ENCODE measurements around the gene IYD. TPM values are rescaled to one million over a fixed set of nuclear protein-coding genes. Genes with fewer than 3 reads are reported as not detected.

IYD gene
- total and polyA plus RNA-seq, 9 of the 15 experiments (the other 6 are each of a cell fraction or from before 2014, with no cell fraction given) = not detected

GRCh38 chr6:150444308-150444707, 75.5 kb downstream of the IYD start:
- DNase-seq (ENCODE audit: extremely low read depth in 1 of 4, low spot score in 3 of 4) (no peak), ATAC-seq (no peak), FAIRE-seq (no peak)
- intact Hi-C loops (cut with micrococcal nuclease) = no loop called here
- H3K4me2 ChIP-seq (ENCODE audit: insufficient read depth, low read length) = no peak overlapping the region
- H3K27ac ChIP-seq (ENCODE audit: extremely low read depth, low read depth, low read length) = no peak overlapping the region
- TF ChIP-seq ZKSCAN8 (CRISPR knock-in tag; IDR thresholded peaks at IDR 0.05) (no peak), RAD21 (CRISPR knock-in tag; conservative IDR thresholded peaks at IDR 0.05 in 1 of 2, IDR thresholded peaks at IDR 0.05 in 1 of 2) (no peak), SMAD4 (CRISPR knock-in tag; conservative IDR thresholded peaks at IDR 0.05) (no peak), SMARCC2 (IDR thresholded peaks at IDR 0.05; ENCODE audit: low read depth) (no peak)
- H2AFZ ChIP-seq (ENCODE audit: low read depth, low read length) = no peak overlapping the region
- in situ Hi-C loops (cut with MboI) = no loop called here
- H3K9me3 ChIP-seq (replicated peaks; ENCODE audit: control insufficient read depth, insufficient read depth, low read depth, low read length) = no peaks in the 10 kb centered on the region
- H3K9me1 ChIP-seq (ENCODE audit: control insufficient read depth, insufficient read depth, low read length) = no peaks in the 10 kb centered on the region
- ChIA-PET POLR2A (interaction anchor here (0.5 kb wide), 1 partner anchor 10 kb away, joined by 3 read pairs; no protein-coding TSS in a partner anchor), CTCF (ENCODE audit: low intra/inter-chr PET ratio) (no interaction called here)
- WGBS (ENCODE audit: insufficient coverage, low coverage, missing lambda C conversion rate) = 0% methylated on average over 6 of the region's 6 CpGs
- H3K36me3 ChIP-seq (ENCODE audit: control insufficient read depth, insufficient read depth, low read length) = no peaks in the 10 kb centered on the region
- no peaks in the 10 kb centered on the region for H3K79me2 ChIP-seq (ENCODE audit: control insufficient read depth, insufficient read depth, low read length)
- BruUV-seq (replicated peaks) = no TSS peak
- H3K27me3 ChIP-seq (ENCODE audit: control insufficient read depth in 2 of 2, insufficient read depth in 2 of 2, low read length in 2 of 2) = peaks cover 0 to 4% of the 10 kb centered on the region in 2 experiments; a peak in 1 of 5 replicates
- no peak overlapping the region for H3K4me3 ChIP-seq
- H4K20me1 ChIP-seq (replicated peaks; ENCODE audit: control insufficient read depth, insufficient read depth, low read length) = no peaks in the 10 kb centered on the region
- no peaks in the 10 kb centered on the region for H3K4me1 ChIP-seq (replicated peaks in 1 of 2; ENCODE audit: control insufficient read depth in 2 of 2, insufficient read depth in 2 of 2, low read length in 2 of 2)
- no peak overlapping the region for H3K9ac ChIP-seq (ENCODE audit: insufficient read depth in 1 of 2, low read depth in 2 of 2, low read length in 2 of 2)

GRCh38 chr6:150445486-150445885, 76.7 kb downstream of the IYD start:
- Histone ChIP-seq H3K79me2 (ENCODE audit: control insufficient read depth, insufficient read depth, low read length) (no peaks in the 10 kb centered on the region), H3K9me1 (ENCODE audit: control insufficient read depth, insufficient read depth, low read length) (no peaks in the 10 kb centered on the region), H2AFZ (ENCODE audit: low read depth, low read length) (no peak overlapping the region), H3K36me3 (ENCODE audit: control insufficient read depth, insufficient read depth, low read length) (no peaks in the 10 kb centered on the region), H3K4me2 (ENCODE audit: insufficient read depth, low read length) (no peak overlapping the region), H3K27me3 (ENCODE audit: control insufficient read depth in 2 of 2, insufficient read depth in 2 of 2, low read length in 2 of 2) (peaks cover 0 to 4% of the 10 kb centered on the region in 2 experiments; a peak in 1 of 5 replicates), H3K27ac (ENCODE audit: extremely low read depth, low read depth, low read length) (no peak overlapping the region), H4K20me1 (replicated peaks; ENCODE audit: control insufficient read depth, insufficient read depth, low read length) (no peaks in the 10 kb centered on the region), H3K9me3 (replicated peaks; ENCODE audit: control insufficient read depth, insufficient read depth, low read depth, low read length) (no peaks in the 10 kb centered on the region), H3K9ac (ENCODE audit: insufficient read depth in 1 of 2, low read depth in 2 of 2, low read length in 2 of 2) (no peak overlapping the region), H3K4me1 (replicated peaks in 1 of 2; ENCODE audit: control insufficient read depth in 2 of 2, insufficient read depth in 2 of 2, low read length in 2 of 2) (no peaks in the 10 kb centered on the region), H3K4me3 (no peak overlapping the region)
- intact Hi-C loops (cut with micrococcal nuclease) = no loop called here
- CTCF ChIA-PET (ENCODE audit: low intra/inter-chr PET ratio) = no interaction called here
- no TSS peak for BruUV-seq (replicated peaks)
- 2% methylated on average over 2 of the region's 2 CpGs for WGBS (ENCODE audit: insufficient coverage, low coverage, missing lambda C conversion rate)
- TF ChIP-seq ZNF263 (CRISPR knock-in tag; IDR thresholded peaks at IDR 0.05; ENCODE audit: borderline replicate concordance) = no peak
- TF ChIP-seq RBM25 (IDR thresholded peaks at IDR 0.05; ENCODE audit: low read depth, low read length, severe bottlenecking) = peak; percentile 12
- in situ Hi-C loops (cut with MboI) = no loop called here
- no peak for DNase-seq (ENCODE audit: extremely low read depth in 1 of 4, low spot score in 3 of 4)
- ATAC-seq = no peak
- POLR2A ChIA-PET = interaction anchor here (0.7 to 1.7 kb wide), 3 partner anchors 14 to 108 kb away, joined by 3 to 4 read pairs (median 3); no protein-coding TSS in a partner anchor
- no peak for FAIRE-seq

All from K562 (cell line).